Measurements from ENCODE around the gene MEX3A.
A peak's percentile ranks its signal among the peaks of the same experiment; 100 is the strongest.
"Not testable (repeated sequence)": the region's sequence is repeated elsewhere in the genome, so short reads cannot be mapped to it uniquely, and the experiment has no call there.

The MEX3A gene

DNA sequence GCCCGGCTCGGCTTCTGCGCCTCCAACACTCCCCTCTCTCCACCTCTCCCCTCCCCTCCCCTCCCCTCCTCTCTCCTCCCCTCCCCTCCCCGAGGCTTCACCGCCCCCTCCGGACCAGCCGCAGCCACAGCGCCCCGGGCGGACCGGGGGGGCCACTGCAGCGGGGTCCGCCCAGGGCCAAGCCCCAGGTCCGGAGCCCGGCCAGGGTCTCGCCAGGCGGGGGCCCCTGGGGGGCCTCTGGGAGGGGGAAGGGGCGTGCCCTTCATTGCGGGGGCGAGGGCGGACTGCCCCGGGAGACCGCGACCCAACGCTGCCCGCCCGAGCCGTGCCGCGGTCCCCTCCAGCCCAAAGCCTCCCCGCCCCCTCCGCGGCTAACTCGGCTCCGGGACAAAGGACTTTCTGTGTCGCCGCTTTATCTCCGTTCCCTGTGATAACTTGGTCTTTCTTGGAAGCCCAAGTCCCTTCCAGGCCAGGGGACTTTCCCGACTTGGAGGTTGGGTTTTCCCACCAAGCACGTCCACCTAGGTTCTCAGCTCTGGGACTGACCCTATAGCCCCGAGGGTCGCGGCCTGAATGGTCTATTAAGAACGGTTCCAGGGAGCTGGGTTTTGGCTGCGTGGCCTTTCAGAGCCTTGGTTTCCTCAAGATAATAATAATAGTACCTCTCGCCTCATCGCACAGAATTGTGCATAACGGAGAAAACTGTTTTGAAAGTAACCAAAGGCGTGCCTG, 28.3 kb downstream of the MEX3A start, which contains the start of gene UBQLN4:
Gene UBQLN4, minus strand, starts transcription at position 31 of the 732 bp plus-strand sequence. CDS start 97 bp downstream, outside the sequence.
- DNase-seq: peak; percentile 80

DNA sequence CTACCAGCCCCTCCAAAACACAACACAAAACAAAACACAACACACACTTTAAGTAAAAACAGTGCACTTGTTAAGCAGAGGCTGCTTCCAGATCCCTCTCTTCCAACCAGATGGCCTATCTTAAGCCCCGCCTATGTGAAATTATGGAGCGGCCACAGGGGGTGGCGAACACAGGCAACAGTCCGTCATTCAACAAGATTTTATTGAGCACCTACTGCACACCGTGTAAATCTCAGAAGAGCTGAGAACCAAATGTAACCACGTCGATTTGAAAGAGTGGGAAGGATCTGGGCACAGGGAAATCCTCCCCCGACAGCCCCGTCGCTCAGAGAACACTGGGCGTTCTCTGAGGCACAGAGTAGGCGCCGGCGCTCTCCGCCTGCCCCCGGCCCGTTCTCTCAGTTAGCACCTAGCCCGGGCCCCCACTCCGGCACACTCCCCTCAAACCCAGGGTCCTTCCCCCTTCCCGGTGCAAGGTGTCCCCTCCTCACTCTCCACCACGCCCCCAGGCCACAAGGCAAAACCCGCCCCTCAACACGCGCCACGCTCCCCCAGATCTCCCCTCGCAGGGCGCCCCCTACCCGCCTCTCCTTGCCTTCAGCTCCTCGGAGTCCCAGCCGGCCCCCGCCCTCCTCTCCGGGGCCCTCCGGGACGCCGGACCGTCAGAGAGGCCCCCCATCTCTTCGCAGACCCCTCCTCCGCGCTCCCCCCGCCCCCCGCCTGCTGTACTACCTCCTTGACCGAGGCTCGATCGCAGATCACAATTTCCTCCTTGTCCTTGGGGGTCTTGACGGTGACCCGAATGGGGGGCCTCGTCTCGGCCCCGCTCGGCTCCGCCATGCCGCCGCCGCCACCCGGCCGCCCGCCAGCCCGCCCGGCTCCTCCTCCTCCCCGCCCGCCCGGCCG, 29.1 kb downstream of the MEX3A start:
- DNase-seq: peak; percentile 65

DNA sequence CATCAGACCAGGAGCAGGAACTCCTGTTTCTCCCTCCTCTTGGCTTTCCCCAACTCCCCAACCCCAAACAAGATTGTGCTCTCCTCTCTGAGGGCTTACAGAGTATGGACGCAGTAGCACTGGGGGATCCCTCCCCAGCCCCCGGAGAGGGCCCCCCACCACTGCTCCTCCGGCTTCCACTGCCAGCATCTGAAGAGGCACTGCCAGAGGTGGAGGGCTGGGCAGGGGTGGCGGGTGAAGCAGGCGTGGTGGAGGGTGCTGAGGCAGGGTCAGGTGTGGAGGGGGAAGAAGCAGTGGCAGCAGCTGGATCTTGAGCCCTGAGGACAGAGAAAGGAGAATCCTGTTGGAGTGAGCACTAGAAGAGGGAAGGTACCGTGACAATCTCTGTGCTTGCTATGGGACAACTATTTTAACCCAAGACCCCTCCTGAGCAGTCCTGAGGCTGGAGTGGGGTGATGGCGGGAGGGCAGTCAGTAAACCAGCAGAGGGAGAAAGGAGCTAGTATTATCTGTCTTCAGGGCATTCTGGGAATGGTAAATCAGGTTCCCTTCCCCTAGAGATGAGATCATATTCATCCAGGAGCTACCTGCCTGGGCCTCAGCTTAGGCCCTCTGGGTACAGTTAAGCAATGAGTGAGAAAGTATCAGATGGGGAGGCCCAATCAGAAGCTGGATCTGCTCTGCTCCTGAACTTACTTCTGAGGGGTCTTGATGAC, 31.1 kb downstream of the MEX3A start:
- DNase-seq: no peak

DNA sequence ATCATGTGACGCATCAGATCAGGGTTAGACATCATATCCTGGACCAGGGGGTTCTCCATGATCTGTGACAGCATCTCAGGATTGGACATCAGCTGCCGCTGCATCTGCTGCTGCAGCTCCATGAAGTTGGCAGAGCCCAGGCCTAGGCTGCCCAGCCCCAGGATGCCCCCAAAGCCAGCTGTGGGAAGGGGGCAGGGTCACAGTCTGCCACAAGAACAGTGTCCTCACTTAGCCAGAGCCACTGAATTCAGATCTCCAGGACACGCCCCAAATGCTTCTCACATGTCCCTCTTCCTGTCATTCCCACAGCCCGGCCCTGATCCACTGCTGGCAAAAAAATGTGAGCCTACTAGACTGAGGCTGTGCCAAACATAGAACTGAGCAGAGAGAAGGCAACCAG, 31.9 kb downstream of the MEX3A start:
- DNase-seq: no peak

DNA sequence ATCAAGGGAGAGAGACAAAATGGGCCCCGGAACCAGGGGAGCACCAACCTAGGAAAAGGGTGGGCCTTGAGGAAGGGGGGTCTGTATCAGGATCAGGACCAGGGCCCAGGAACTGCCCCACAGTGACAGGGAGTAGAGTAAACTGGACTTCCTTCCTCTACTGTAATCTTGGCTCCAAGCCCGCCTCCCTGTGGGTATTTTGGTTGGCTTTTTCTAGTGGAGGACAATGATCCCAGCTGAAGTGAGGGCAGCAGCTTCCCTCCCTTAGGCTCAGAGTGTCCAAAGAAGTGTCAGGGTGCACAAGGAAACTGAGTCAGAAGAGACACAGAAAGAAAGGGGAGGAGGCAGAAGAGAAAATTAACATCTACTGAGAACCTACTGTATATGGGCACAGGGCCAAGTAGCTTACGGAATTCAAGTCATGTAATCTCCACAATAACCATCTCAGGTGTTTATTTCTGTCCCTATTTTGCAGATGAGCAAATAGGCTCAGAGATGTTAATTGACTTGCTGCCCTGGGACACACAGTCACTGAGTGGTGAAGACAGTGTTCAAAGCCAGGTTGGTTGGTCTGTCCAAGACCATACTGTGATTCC, 33.5 kb downstream of the MEX3A start:
- no peak for DNase-seq

DNA sequence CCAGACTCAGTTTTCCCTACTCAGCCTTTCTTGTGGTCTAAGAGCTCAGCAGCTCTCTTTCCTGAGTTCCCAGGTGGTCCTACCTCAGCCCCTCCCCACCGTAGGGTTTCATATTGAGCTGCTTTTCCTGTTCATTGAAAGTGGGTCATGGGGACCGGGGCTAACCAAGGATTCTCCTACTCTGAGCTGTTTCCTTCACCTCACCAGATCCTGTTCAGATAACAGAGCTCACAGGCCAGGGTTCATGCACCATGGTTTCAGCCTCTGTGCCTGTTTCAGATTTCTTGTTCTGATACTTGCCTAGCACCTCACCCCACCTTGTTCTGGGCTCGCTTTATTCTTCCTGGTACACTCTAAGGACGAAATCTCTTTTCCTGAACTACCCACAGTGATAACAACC, 37.2 kb downstream of the MEX3A start:
- DNase-seq: no peak

DNA sequence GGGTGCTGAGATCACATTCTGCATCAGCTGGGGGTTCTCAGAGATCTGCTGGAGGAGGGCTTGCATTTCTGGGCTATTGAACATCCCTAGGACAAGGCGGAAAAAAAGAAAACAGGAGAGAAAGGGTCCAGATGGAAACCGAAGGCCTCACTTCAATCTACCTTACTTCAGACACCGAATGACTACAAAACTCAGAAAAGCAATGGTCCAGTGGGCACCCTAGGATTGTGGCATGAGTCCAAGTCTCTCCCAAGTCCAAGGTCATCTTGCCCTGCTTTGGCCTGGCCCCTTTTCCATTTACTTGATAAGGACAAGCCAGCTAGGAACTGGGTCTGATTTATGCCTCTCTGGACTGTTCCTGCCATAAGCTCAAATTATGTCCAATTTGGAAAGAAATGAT, 39.4 kb downstream of the MEX3A start:
- DNase-seq: no peak

DNA sequence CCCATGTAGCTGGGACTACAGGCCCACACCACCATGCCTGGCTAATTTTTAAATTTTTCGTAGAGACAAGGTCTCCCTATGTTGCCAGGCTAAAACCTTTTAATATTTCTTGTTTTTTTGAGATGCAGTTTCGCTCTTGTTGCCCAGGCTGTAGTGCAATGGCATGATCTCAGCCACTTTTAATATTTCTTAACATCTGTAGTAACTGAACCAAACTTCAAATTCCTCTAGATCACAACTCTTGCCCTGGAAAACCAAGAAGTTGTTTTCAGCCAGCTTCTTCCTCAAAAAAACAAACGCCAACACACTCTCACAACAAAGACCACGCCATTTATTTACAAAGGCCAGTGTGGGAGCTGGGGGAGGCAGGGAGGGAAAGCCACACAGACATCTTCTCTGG, 47.3 kb downstream of the MEX3A start:
- DNase-seq: not testable (repeated sequence)

DNA sequence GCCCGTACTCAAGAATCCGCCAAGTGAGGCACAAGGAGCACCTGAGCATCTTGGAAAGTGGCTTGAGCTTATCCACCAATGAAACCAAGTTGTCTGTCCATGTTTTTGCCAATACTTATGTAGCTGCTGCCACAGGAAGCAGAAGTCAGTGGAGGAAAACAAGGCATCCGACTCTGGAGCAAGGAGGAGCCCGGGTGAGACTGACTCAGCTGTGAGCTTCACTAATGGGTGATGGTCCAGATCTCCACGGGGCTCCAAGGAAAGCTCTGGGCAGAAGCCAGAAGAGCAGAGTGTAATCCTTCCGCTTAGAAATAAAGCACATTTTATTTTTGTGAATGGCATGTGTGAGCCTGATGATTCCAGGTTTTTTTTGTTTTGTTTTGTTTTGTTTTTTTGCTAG, 49.3 kb downstream of the MEX3A start:
- no peak for DNase-seq

DNA sequence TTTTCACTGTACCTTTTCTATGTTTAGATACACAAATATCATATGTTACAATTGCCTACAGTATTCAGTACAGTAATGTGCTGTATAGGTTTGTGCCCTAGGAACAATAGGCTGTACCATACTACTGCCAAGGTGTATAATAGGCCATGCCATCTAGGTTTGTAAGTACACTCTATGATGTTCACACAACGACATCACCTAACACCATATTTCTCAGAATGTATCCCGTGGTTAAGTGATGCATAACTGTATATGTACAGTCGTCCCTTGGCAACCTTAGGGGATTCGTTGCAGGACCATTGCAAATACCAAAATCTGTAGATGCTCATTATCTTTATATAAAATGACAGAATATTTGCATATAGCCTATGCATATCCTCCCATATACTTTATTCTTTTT, 55.7 kb downstream of the MEX3A start:
- no peak for DNase-seq

DNA sequence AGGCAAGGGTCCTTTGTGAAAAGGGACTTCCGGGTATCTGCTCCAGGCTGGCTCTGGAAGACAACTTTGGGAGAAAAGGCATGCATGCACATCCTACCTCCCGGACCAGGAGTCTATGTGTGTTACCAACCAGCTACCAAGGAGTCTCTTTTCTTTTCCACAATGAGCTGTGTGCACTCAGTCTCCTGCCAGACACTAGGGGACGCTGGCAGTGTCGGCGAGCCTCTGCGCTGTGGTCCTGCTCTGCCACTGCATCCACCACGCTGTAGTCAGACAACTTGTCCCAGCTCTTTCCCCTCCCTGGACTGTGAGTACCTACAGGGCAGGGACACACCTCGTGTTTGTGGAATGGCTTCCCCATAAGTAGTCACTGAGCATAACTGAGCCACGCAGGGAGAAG, 56.4 kb downstream of the MEX3A start:
- peak; percentile 22 for DNase-seq

DNA sequence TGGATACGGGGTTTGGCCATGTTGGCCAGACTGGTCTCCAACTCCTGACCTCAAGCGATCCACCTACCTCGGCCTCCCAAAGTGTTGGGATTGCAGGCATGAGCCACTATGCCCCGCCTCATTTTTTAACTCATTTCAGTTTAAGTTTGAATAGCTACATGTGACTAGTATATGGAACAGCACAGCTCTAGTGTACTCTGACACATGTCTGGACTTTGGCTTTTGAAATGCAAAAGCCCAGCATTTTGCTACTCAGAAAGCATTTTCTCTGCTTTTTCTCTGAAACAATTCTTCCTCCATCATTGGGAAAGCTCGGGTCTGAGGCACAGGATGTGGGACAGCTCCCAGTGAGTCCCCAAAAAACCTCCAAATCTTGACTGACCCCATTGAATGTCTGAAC, 57.5 kb downstream of the MEX3A start:
- DNase-seq: no peak
